GM19397 (cell line): ENCODE results near the gene MOV10L1.

Experiments
- ATAC-seq: cut with Tn5 transposase; IDR thresholded peaks from one replicate; pipeline ENCODE4 v1.9.1; 2021; ENCODE audit warnings: mild to moderate bottlenecking, moderate library complexity; ENCODE audit not compliant: unreplicated experiment

MOV10L1 gene

DNA sequence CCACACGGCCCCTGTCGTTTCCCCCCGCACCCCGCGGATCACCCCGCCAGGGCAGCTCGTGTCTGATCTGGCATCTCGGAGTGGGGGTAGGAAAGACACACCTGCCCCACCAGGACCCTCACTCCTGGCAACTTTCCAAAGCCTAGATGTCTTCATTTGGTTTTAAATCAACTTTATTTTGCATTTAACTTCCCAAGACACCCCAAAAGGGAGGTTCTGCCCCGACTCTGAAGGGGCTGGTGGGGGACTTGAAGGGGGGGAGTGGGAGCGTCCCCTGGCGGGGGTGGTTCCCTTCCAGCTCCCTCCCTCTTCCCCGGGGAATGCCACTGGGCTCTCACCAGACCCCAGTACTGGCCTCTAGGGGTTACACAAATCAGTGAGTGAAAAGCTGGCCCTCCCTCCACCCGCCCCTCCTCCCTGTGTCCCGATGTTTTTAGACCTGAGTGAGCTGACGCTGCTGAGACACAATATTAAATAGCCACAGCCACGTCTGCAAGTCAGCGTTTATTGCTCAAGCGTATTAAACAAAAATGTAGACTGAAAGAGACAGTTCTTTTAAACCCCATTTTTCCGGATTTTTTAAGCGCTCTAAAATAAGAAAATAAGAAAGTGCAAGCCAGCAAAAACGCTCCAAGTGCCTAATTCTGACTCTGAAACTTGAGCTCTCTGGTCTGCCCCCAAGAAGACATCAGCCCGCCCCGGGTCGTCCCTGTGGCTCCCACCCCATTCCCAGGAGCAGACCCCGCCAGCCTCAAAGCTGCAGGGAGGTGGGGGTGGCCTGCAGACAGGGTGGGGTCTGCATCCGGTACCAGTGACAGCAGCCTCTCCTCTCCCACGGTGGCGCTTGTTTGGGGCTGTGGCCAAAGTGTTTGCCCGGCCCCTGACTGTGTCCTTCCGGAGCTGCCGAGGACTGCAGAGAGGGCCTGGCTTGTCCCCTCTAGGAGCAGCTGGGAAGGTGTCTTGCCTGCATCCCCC lies 30.6 kb upstream of the MOV10L1 start:
- no peak for ATAC-seq

DNA sequence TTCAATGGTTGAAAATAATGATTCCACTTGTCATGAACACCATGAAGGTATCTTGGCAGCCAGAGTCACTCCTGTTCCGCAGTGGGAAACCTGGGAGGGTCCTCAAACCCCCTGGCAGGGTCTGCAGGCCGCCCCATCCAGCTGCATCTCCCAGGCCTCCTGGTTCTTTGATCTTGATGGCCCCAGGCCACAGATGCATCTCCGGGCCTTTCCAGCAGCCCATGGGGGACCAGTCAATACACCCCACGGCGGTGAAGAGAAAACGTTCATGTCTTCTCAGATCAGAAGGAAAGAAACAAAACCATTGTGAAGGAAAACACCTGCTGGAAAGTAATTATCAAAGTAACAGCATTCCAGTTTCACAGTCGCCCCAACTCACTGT lies 29.9 kb upstream of the MOV10L1 start:
- ATAC-seq, result no peak

DNA sequence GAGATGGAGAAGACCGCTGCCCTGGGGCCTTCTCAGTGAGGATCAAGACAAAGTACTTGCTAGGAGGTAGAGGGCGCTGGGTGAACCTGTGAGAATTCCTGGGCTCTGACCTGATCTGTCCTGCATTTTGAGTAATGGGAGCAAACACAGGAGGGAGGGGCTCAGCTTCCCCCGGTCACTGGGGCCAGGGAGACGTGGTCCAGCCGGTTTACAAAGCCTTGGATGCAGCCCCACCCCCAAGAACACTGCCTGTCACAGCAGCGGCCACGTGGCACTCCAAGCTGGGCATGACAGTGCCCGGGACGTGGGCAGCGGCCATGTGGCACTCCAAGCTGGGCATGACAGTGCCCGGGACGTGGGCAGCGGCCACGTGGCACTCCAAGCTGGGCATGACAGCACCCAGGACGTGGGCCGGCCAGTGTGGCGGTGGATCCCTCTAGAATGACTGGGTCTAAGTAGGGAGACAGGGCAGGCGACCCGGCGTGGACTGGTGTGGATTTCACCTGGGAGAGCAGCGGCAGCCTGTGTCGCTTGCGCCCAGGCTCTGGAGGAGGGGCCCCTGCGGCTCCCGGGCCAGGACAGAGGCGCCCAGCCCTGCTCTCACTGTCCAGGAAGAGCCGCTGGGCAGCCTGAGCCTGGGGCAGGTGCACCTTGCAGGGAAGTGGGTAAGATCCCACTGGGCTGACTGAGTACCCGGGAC lies 29.2 kb upstream of the MOV10L1 start:
- ATAC-seq, result no peak

GRCh38 chr22:50061141-50061823 lies 28.5 kb upstream of the MOV10L1 start:
- ATAC-seq, result no peak

DNA sequence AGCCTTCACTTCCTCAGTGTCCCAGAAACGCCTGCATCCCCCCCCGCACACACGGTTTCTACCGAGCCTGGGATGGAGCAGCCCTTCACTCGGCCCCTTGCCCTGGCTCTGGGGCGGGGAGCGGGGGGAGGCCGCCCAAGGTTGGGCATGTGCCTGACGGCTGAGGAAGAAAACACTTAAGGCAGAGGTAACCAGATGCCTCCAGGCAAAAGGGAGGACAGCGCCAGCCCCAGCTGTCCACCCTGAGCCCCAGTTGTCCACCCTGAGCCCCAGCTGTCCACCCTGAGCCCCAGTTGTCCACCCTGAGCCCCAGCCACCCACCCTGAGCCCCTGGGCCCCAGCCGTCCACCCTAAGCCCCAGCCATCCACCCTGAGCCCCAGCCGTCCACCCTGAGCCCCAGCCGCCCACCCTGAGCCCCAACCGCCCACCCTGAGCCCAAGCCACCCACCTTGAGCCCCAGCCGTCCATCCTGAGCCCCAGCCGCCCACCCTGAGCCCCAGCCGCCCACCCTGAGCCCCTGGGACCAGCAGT lies 27.9 kb upstream of the MOV10L1 start:
- ATAC-seq, result no peak

DNA sequence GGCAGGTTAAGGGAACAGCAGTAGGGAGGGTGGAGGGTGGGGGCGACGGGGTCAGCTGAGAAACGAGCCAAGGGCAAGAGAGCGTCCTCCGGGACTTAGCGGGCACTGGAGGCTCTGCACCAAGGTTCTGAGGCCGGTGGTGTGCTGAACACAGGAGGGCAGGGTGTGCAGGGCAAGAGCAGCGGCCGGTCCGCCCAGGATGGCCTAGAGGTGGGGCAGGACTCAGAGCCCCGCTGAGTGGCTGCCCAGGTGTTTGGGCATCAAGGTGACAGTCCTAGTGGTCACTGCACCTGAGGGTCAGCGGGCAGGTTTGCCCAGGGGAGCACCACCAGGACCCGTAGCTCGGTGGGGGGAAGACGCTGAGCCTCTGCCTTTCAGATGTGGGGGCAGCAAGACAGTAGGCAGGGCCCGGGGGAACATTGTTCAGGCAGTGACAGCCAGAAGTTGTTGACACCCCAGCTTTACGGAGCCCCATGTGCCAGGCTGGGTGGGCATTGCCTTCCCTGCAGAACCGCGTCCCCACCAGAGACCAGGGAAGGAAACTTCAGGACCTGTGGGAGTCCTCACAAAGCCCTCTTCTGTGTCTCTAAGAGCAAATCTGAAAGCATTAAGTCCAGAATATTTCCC lies 27.2 kb upstream of the MOV10L1 start:
- no peak for ATAC-seq

- ATAC-seq, result no peak
Observed at GRCh38 chr22:50063589-50064393, 26.0 kb upstream of the MOV10L1 start.

DNA sequence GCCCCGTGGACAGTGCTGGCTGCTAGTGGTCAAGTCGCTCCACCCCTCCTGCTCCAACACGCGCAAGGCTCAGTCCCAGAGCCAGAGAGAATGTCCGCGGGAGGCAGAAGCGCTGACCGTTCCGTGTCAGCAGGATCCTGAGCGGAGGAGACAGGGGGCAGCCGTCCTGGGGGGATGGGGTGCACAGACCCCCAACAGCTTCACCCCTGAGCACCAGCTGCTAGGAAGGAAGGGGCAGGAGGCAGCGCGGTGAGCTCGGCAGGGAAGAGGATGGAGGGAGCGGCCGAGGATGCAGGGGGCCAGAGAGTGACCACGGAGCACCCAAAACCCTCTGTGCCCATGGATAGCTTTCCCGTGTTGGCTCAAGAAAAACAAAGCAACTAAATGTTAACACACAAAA lies 25.4 kb upstream of the MOV10L1 start:
- no peak for ATAC-seq

- no peak for ATAC-seq
Observed at GRCh38 chr22:50067244-50067643, 22.6 kb upstream of the MOV10L1 start.

GRCh38 chr22:50068096-50068495 lies 21.7 kb upstream of the MOV10L1 start:
- no peak for ATAC-seq

DNA sequence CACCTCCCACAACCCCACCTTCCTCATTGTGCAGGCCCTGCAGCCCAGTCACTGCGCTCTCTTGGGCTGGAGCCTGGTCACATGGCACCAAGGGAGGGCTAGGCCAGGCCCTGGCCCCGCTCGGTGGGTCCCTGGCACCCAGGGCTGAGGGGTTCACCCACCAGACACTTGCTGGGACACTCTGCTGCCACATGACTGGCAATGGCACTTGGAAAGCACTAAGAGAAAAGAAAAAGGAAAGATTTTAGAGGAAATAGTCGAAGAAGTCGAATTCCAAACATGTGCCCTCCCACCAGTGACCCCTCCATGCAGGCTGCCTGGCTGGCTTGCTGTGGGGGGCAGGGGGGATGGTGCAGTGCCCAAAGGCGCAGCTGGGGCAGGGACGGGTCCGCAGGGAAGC lies 19.4 kb upstream of the MOV10L1 start:
- no peak for ATAC-seq

- no peak for ATAC-seq
Observed at GRCh38 chr22:50071432-50072166, 18.2 kb upstream of the MOV10L1 start.

GRCh38 chr22:50072167-50072555 lies 17.6 kb upstream of the MOV10L1 start:
- ATAC-seq, result no peak

GRCh38 chr22:50072714-50073538 lies 16.9 kb upstream of the MOV10L1 start:
- ATAC-seq, result no peak

GRCh38 chr22:50074056-50074455 lies 15.8 kb upstream of the MOV10L1 start:
- no peak for ATAC-seq

- no peak for ATAC-seq
Observed at GRCh38 chr22:50074551-50075530, 15.0 kb upstream of the MOV10L1 start.
